ENCODE results near the gene CLDN19. TPM values are rescaled to one million over a fixed set of nuclear protein-coding genes. Genes with fewer than 3 reads are reported as not detected.

CLDN19 gene
- total RNA-seq, 1 donor from 2014 or later: not detected

DNA sequence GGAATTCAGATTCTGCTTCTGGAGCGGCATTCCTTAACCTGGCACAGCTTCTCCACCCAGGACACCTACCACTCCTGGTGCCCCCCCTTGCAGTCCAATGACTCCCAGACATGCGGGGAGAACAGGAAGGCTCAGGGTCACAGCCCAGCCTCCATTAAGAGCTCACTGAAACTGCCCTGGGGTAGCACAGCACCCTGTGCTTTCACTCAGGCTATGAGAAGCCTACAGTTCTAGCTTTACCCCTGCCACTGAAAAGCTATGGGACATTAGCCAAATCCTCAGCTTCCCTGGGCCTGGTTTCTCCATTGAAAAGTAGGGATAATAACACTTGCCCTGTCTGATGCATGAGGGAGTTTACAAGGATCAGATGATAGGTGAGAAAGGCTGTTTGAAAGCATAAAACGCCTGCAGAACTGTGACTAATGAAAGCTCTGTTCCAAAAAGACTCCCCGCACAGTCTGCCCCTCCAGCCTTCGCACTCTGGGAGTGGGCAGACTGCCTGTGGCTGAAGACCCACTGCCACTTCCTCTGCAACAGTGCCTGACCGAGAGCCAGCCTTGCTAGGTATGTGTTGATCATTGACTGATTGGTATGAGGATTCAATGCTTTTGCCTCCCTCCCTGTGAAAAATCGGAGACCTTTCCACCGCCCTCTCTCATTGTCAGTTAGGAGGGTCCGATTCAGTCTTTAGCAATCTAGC lies 2.7 kb upstream of the CLDN19 start:
- intact Hi-C loops (cut with micrococcal nuclease): no loop called here
- DNase-seq: no peak
- Histone ChIP-seq H3K27me3 (ENCODE audit: low read depth) (no peaks in the 10 kb centered on the region), H3K4me3 (no peak overlapping the region), H3K27ac (replicated peaks) (no peak overlapping the region), H3K9me3 (replicated peaks) (no peaks in the 10 kb centered on the region), H3K4me1 (no peaks in the 10 kb centered on the region), H3K36me3 (peaks cover 17% of the 10 kb centered on the region)
- TF ChIP-seq, protein P1, sequence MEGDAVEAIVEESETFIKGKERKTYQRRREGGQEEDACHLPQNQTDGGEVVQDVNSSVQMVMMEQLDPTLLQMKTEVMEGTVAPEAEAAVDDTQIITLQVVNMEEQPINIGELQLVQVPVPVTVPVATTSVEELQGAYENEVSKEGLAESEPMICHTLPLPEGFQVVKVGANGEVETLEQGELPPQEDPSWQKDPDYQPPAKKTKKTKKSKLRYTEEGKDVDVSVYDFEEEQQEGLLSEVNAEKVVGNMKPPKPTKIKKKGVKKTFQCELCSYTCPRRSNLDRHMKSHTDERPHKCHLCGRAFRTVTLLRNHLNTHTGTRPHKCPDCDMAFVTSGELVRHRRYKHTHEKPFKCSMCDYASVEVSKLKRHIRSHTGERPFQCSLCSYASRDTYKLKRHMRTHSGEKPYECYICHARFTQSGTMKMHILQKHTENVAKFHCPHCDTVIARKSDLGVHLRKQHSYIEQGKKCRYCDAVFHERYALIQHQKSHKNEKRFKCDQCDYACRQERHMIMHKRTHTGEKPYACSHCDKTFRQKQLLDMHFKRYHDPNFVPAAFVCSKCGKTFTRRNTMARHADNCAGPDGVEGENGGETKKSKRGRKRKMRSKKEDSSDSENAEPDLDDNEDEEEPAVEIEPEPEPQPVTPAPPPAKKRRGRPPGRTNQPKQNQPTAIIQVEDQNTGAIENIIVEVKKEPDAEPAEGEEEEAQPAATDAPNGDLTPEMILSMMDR (IDR thresholded peaks at IDR 0.05; ENCODE audit: borderline replicate concordance): no peak

DNA sequence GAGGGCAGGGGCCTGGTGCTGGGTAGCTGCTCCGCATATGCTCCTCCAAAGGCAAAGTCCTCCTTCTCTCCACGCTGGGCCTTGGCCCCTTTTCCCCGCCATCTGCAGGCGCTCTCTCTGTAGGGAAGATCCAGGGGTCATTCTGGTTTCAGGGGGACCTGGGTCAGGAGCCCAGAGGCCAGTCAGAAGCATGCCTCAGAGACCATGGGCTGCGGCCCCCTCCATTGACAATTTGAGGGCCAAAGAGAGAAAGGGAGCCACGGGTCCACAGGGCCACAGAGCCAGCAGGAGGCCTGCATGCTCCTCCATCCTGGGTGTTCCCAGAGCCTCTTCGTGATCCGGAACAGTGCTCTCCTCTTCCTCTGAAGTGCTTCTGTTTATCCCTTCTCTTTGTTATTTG lies 2.1 kb upstream of the CLDN19 start:
- H3K36me3 ChIP-seq: peaks cover 15% of the 10 kb centered on the region
- H3K27ac ChIP-seq (replicated peaks): no peak overlapping the region
- no peaks in the 10 kb centered on the region for H3K9me3 ChIP-seq (replicated peaks)
- no peaks in the 10 kb centered on the region for H3K27me3 ChIP-seq (ENCODE audit: low read depth)
- H3K4me3 ChIP-seq: no peak overlapping the region
- H3K4me1 ChIP-seq: no peaks in the 10 kb centered on the region
- TF ChIP-seq, protein P1 (IDR thresholded peaks at IDR 0.05; ENCODE audit: borderline replicate concordance): no peak
- intact Hi-C loops (cut with micrococcal nuclease): no loop called here
- no peak for DNase-seq

GRCh38 chr1:42741706-42742105 lies 1.7 kb upstream of the CLDN19 start:
- intact Hi-C loops (cut with micrococcal nuclease): no loop called here
- H3K4me1 ChIP-seq: no peaks in the 10 kb centered on the region
- no peak overlapping the region for H3K4me3 ChIP-seq
- DNase-seq: no peak
- no peak overlapping the region for H3K27ac ChIP-seq (replicated peaks)
- H3K36me3 ChIP-seq: peaks cover 12% of the 10 kb centered on the region
- no peaks in the 10 kb centered on the region for H3K9me3 ChIP-seq (replicated peaks)
- H3K27me3 ChIP-seq (ENCODE audit: low read depth): no peaks in the 10 kb centered on the region
- TF ChIP-seq, protein P1 (IDR thresholded peaks at IDR 0.05; ENCODE audit: borderline replicate concordance): no peak

- Histone ChIP-seq H3K9me3 (replicated peaks) (no peaks in the 10 kb centered on the region), H3K36me3 (peaks cover 5% of the 10 kb centered on the region), H3K27ac (replicated peaks) (no peak overlapping the region), H3K4me3 (no peak overlapping the region), H3K27me3 (ENCODE audit: low read depth) (no peaks in the 10 kb centered on the region), H3K4me1 (no peaks in the 10 kb centered on the region)
- intact Hi-C loops (cut with micrococcal nuclease): no loop called here
- TF ChIP-seq, protein P1 (IDR thresholded peaks at IDR 0.05; ENCODE audit: borderline replicate concordance): no peak
- DNase-seq: no peak
Observed at GRCh38 chr1:42740851-42741580, 980 bp upstream of the CLDN19 start.

DNA sequence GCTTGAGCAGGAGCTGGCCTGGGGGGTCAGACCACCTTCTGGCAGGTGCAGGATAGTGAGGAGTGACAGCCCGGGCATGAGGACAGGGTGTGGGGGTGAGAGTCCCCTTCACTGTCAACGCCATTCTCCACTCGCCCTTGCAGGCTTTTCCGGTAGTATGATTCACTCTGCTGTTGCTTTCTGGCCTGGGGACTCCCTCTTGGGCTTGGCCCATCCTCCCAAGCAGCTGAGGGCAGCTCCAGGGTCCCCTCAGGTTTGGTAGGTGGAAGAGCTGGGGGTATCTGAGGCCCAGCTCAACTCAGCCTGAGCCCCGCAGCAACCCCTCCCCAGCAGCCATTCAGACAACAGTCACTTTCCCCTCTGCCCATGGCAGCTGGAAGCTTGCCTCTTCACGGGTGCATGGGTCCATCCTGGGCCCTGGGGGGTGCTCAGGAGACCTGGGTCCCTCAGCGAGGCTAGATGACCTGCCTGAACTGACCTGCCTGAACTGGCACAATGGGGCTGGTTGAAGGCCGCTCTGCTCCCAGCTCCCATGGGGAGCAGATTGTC lies 1.3 kb downstream of the CLDN19 start:
- intact Hi-C loops (cut with micrococcal nuclease): no loop called here
- TF ChIP-seq, protein P1 (IDR thresholded peaks at IDR 0.05; ENCODE audit: borderline replicate concordance): no peak
- Histone ChIP-seq H3K36me3 (no peaks in the 10 kb centered on the region), H3K4me3 (no peak overlapping the region), H3K4me1 (no peaks in the 10 kb centered on the region), H3K27ac (replicated peaks) (no peak overlapping the region), H3K27me3 (ENCODE audit: low read depth) (no peaks in the 10 kb centered on the region), H3K9me3 (replicated peaks) (no peaks in the 10 kb centered on the region)
- no peak for DNase-seq

Measured in left ventricle myocardium inferior (tissue), 1 donor.